ENCODE results near the gene THPO. TPM values are rescaled to one million over a fixed set of nuclear protein-coding genes. Genes with fewer than 3 reads are reported as not detected.
"Not testable (repeated sequence)": the region's sequence is repeated elsewhere in the genome, so short reads cannot be mapped to it uniquely, and the experiment has no call there.

Gene THPO
- total RNA-seq, 6 donors from 2014 or later, result 0.14 to 0.84 TPM; not detected in 4

- H3K4me1 ChIP-seq, result peaks cover 6 to 23% (median 13%) of the 10 kb centered on the region in 4 donors
- no peak overlapping the region for H3K4me3 ChIP-seq
- DNase-seq, result peak in 1 of 2 donors; percentile 89
- H3K9me3 ChIP-seq, result no peaks in the 10 kb centered on the region
- no peaks in the 10 kb centered on the region for H3K27me3 ChIP-seq
- peak; percentile 66 to 80 for ATAC-seq (ENCODE audit: low FRiP score in 2 of 2)
- H3K36me3 ChIP-seq, result peaks cover 0 to 34% (median 22%) of the 10 kb centered on the region in 4 donors
- H3K27ac ChIP-seq, result peak overlapping the region in 2 of 4 donors; percentile 32 to 48
- peak in 1 of 4 donors; percentile 29 for TF ChIP-seq EP300 (IDR thresholded peaks at IDR 0.05)
- peak in 1 of 4 donors; percentile 22 for TF ChIP-seq POLR2A (IDR thresholded peaks at IDR 0.05)
- TF ChIP-seq CTCF (IDR thresholded peaks at IDR 0.05), result peak; percentile 18 to 64 (median 50)
- no peak for TF ChIP-seq POLR2AphosphoS5 (IDR thresholded peaks at IDR 0.05)
- 50 to 59% methylated on average over 14 of the region's 14 CpGs for WGBS, 2 donors
These were observed 32.5 kb downstream of the THPO start for GRCh38 chr3:184345317-184346144.

GRCh38 chr3:184344579-184345316 lies 33.3 kb downstream of the THPO start:
- no peak for ATAC-seq (ENCODE audit: low FRiP score in 2 of 2)
- Histone ChIP-seq H3K27ac (peak overlapping the region in 1 of 4 donors; percentile 32), H3K4me3 (no peak overlapping the region), H3K9me3 (no peaks in the 10 kb centered on the region), H3K27me3 (no peaks in the 10 kb centered on the region), H3K4me1 (peaks cover 6 to 23% (median 13%) of the 10 kb centered on the region in 4 donors), H3K36me3 (peaks cover 0 to 34% (median 22%) of the 10 kb centered on the region in 4 donors)
- WGBS, 2 donors, result 81 to 85% methylated on average over 5 to 21 of the region's 24 CpGs
- DNase-seq, result peak in 1 of 2 donors; percentile 77
- TF ChIP-seq POLR2A (IDR thresholded peaks at IDR 0.05), result no peak
- no peak for TF ChIP-seq POLR2AphosphoS5 (IDR thresholded peaks at IDR 0.05)
- no peak for TF ChIP-seq EP300 (IDR thresholded peaks at IDR 0.05)
- no peak for TF ChIP-seq CTCF (IDR thresholded peaks at IDR 0.05)

- H3K4me1 ChIP-seq, result peaks cover 14 to 29% (median 22%) of the 10 kb centered on the region in 4 donors
- ATAC-seq (ENCODE audit: low FRiP score in 2 of 2), result no peak
- no peak for DNase-seq
- no peaks in the 10 kb centered on the region for H3K27me3 ChIP-seq
- TF ChIP-seq POLR2AphosphoS5 (IDR thresholded peaks at IDR 0.05) (no peak), CTCF (IDR thresholded peaks at IDR 0.05) (no peak)
- no peaks in the 10 kb centered on the region for H3K9me3 ChIP-seq
- WGBS, 2 donors, result 70 to 91% methylated on average over 5 of the region's 5 CpGs
- H3K36me3 ChIP-seq, result peaks cover 0 to 34% (median 22%) of the 10 kb centered on the region in 4 donors
- no peak overlapping the region for H3K27ac ChIP-seq
- no peak overlapping the region for H3K4me3 ChIP-seq
These were observed 34.7 kb downstream of the THPO start for GRCh38 chr3:184343200-184343876.

- Histone ChIP-seq H3K4me3 (no peak overlapping the region), H3K27me3 (no peaks in the 10 kb centered on the region), H3K9me3 (no peaks in the 10 kb centered on the region), H3K4me1 (peaks cover 27 to 42% (median 37%) of the 10 kb centered on the region in 4 donors), H3K27ac (peak overlapping the region in 1 of 4 donors; percentile 30), H3K36me3 (peaks cover 0 to 34% (median 22%) of the 10 kb centered on the region in 4 donors)
- WGBS, 2 donors, result 76 to 90% methylated on average over 7 of the region's 7 CpGs
- TF ChIP-seq POLR2A (IDR thresholded peaks at IDR 0.05), result no peak
- TF ChIP-seq POLR2AphosphoS5 (IDR thresholded peaks at IDR 0.05), result no peak
- TF ChIP-seq CTCF (IDR thresholded peaks at IDR 0.05), result no peak
- TF ChIP-seq EP300 (IDR thresholded peaks at IDR 0.05), result no peak
- ATAC-seq (ENCODE audit: low FRiP score in 2 of 2) (peak in 1 of 2 donors; percentile 66), DNase-seq (peak in 1 of 2 donors; percentile 94)
These were observed 36.1 kb downstream of the THPO start for GRCh38 chr3:184341925-184342324.

- not testable (repeated sequence) for H3K27me3 ChIP-seq; H3K4me3 ChIP-seq; H3K9me3 ChIP-seq; DNase-seq; ATAC-seq (ENCODE audit: low FRiP score in 2 of 2); H3K27ac ChIP-seq
- Histone ChIP-seq H3K4me1 (peaks cover 33 to 47% (median 39%) of the 10 kb centered on the region in 4 donors), H3K36me3 (peaks cover 3 to 36% (median 21%) of the 10 kb centered on the region in 4 donors)
- WGBS, 2 donors, result 91% methylated on average over 19 of the region's 19 CpGs
These were observed 38.4 kb downstream of the THPO start for GRCh38 chr3:184339451-184340135.

All from upper lobe of left lung (tissue), 6 donors.